HEK293 (cell line): Measurements from ENCODE around the gene KMO.

Experiments
- CTCF ChIA-PET: fragments of 350-600 bp; formaldehyde crosslinking; extraction: SDS; loops from one replicate; lab custom pipeline; 2021; ENCODE audit warnings: antibody characterized with exemption; lab: Yijun Ruan, JAX
- POLR2A ChIA-PET: fragments of 300-600 bp; formaldehyde crosslinking; extraction: SDS; loops from one replicate; lab custom pipeline; 2020; ENCODE audit warnings: antibody characterized with exemption, inconsistent platforms; lab: Yijun Ruan, JAX
- H3K27ac ChIP-seq: fragments of 200-500 bp; sonication (Bioruptor generic); 2 replicates; pipeline ENCODE4 v1.5.1; 2014; ENCODE audit warnings: low read depth, low read length, control low read depth, inconsistent platforms; ENCODE audit errors: extremely low read depth
- H3K36me3 ChIP-seq, 2 experiments: fragments of 200-500 bp in 1 of 2; sonication (Bioruptor generic) in 1 of 2; 1 replicate in 1 of 2; 2 replicates in 1 of 2; pipeline ENCODE4 v1.5.1; 2014 to 2017; ENCODE audit warnings: inconsistent platforms in 2 of 2, low read length in 2 of 2; ENCODE audit not compliant: control insufficient read depth in 2 of 2, insufficient read depth in 1 of 2
- H3K4me1 ChIP-seq: fragments of 200-500 bp; sonication (Bioruptor generic); 2 replicates; pipeline ENCODE4 v1.5.1; 2014; ENCODE audit warnings: mild to moderate bottlenecking, low read length, inconsistent platforms; ENCODE audit not compliant: control insufficient read depth, insufficient read depth
- H3K4me3 ChIP-seq: 2 replicates; pipeline ENCODE4 v1.5.1; 2011; ENCODE audit warnings: low read depth, mild to moderate bottlenecking, control low read depth, low read length, moderate library complexity
- H3K9me3 ChIP-seq: fragments of 200-500 bp; sonication (Bioruptor generic); 2 replicates; pipeline ENCODE4 v1.5.1; 2014; ENCODE audit warnings: low read depth, low read length, inconsistent platforms; ENCODE audit not compliant: control insufficient read depth, insufficient read depth
- HIC1 ChIP-seq: fragments of 450-650 bp; formaldehyde crosslinking; IDR thresholded peaks from 2 replicates; pipeline ENCODE4 v1.5.1; 2016; ENCODE audit warnings: missing biosample characterization, missing genetic modification characterization
- HOXA7 ChIP-seq: sonication (generic); formaldehyde crosslinking; IDR thresholded peaks from 2 replicates; pipeline ENCODE4 v1.8.1; 2022; ENCODE audit warnings: missing genetic modification reagents, borderline replicate concordance
- KLF7 ChIP-seq: fragments of 450-650 bp; formaldehyde crosslinking; IDR thresholded peaks from 2 replicates; pipeline ENCODE4 v1.5.1; 2016; ENCODE audit warnings: missing biosample characterization, missing genetic modification characterization, borderline replicate concordance
- PRDM1 ChIP-seq: fragments of 450-650 bp; formaldehyde crosslinking; IDR thresholded peaks from 2 replicates; pipeline ENCODE4; 2016; ENCODE audit warnings: missing biosample characterization, missing genetic modification characterization
- PRDM10 ChIP-seq: fragments of 450-650 bp; formaldehyde crosslinking; IDR thresholded peaks from 2 replicates; pipeline ENCODE4 v1.5.1; 2016; ENCODE audit warnings: missing biosample characterization, missing genetic modification characterization
- SETDB1 ChIP-seq: IDR thresholded peaks from one replicate; pipeline ENCODE4 v1.6.1; 2017; ENCODE audit warnings: mild to moderate bottlenecking, low read length, moderate library complexity, mixed read lengths; ENCODE audit not compliant: insufficient read length
- TRIM28 ChIP-seq: IDR thresholded peaks from 2 replicates; pipeline ENCODE4 v1.6.1; 2011; ENCODE audit warnings: low read length, control low read depth, borderline replicate concordance
- ZBTB17 ChIP-seq: fragments of 450-650 bp; formaldehyde crosslinking; IDR thresholded peaks from 2 replicates; pipeline ENCODE4 v1.5.1; 2016; ENCODE audit warnings: missing biosample characterization, missing genetic modification characterization
- ZBTB20 ChIP-seq: fragments of 450-650 bp; formaldehyde crosslinking; IDR thresholded peaks from 2 replicates; pipeline ENCODE4 v1.5.1; 2016; ENCODE audit warnings: missing biosample characterization, missing genetic modification characterization
- ZFP3 ChIP-seq: fragments of 450-650 bp; formaldehyde crosslinking; IDR thresholded peaks from 2 replicates; pipeline ENCODE4 v1.5.1; 2016; ENCODE audit warnings: low read depth, missing biosample characterization, missing genetic modification characterization
- ZNF16 ChIP-seq: fragments of 450-650 bp; formaldehyde crosslinking; IDR thresholded peaks from 2 replicates; pipeline ENCODE4 v1.5.1; 2016; ENCODE audit warnings: low read depth, missing biosample characterization, missing genetic modification characterization
- ZNF274 ChIP-seq, 2 experiments: fragments of 200-500 bp in 1 of 2; fragments of 450-650 bp in 1 of 2; sonication (Bioruptor generic) in 1 of 2; formaldehyde crosslinking in 1 of 2; IDR thresholded peaks; 2 replicates each; pipeline versions ENCODE4 v1.5.1 to v1.6.1; 2014 to 2016; ENCODE audit warnings: borderline replicate concordance in 1 of 2, inconsistent platforms in 1 of 2, low read length in 1 of 2, missing biosample characterization in 1 of 2, missing genetic modification characterization in 1 of 2
- ZNF366 ChIP-seq: fragments of 450-650 bp; formaldehyde crosslinking; conservative IDR thresholded peaks from 2 replicates; pipeline ENCODE4 v1.5.1; 2016; ENCODE audit warnings: missing biosample characterization, missing genetic modification characterization
- ZNF561 ChIP-seq: fragments of 450-650 bp; IDR thresholded peaks from 2 replicates; pipeline ENCODE4 v1.5.1; 2018; ENCODE audit warnings: missing biosample characterization, missing genetic modification characterization, borderline replicate concordance
- ZNF600 ChIP-seq: fragments of 450-650 bp; formaldehyde crosslinking; IDR thresholded peaks from 2 replicates; pipeline ENCODE4 v1.5.1; 2016; ENCODE audit warnings: missing biosample characterization, missing genetic modification characterization

KMO gene

GRCh38 chr1:241637046-241637590 lies 104.9 kb downstream of the KMO start:
- Histone ChIP-seq H3K4me3 (no peak overlapping the region), H3K27ac (no peak overlapping the region)

GRCh38 chr1:241637604-241638003 lies 105.4 kb downstream of the KMO start:
- no peaks in the 10 kb centered on the region; the same call in 1 of the 2 replicates for H3K9me3 ChIP-seq
- H3K36me3 ChIP-seq = peaks cover 0 to 19% of the 10 kb centered on the region in 2 experiments; a peak in 1 of 3 replicates
- CTCF ChIA-PET = interaction anchor here (0.6 to 2.1 kb wide), 5 partner anchors 10 to 361 kb away, joined by 3 to 12 read pairs (median 3); no protein-coding TSS in a partner anchor
- TF ChIP-seq ZBTB17 = peak; percentile 54; the same call in 1 of the 2 replicates
- TF ChIP-seq SETDB1 = no peak
- peak; percentile 53 for TF ChIP-seq PRDM10 (tag by site-specific recombination)
- TF ChIP-seq ZNF561 (tag by site-specific recombination) = no peak
- peak; percentile 44; the same call in 1 of the 2 replicates for TF ChIP-seq TRIM28
- peak; percentile 90 for TF ChIP-seq ZNF600 (tag by site-specific recombination)
- POLR2A ChIA-PET = no interaction called here
- peaks cover 10% of the 10 kb centered on the region for H3K4me1 ChIP-seq
- H3K27ac ChIP-seq = no peak overlapping the region
- no peak overlapping the region for H3K4me3 ChIP-seq

More at GRCh38 chr1:241637046-241637590, 104.9 kb downstream of the KMO start:
- CTCF ChIA-PET = interaction anchor here (1.0 to 2.1 kb wide), 3 partner anchors 10 to 361 kb away, joined by 3 to 10 read pairs (median 3); no protein-coding TSS in a partner anchor
- peaks cover 0 to 19% of the 10 kb centered on the region in 2 experiments; a peak in 1 of 3 replicates for H3K36me3 ChIP-seq
- peaks cover 10% of the 10 kb centered on the region for H3K4me1 ChIP-seq
- no peaks in the 10 kb centered on the region for H3K9me3 ChIP-seq
- POLR2A ChIA-PET = no interaction called here
- TF ChIP-seq PRDM1 (tag by site-specific recombination) (no peak), ZBTB20 (tag by site-specific recombination) (peak; percentile 27; the same call in 1 of the 2 replicates), ZNF16 (no peak), HIC1 (tag by site-specific recombination) (no peak), ZNF366 (tag by site-specific recombination) (no peak), ZFP3 (tag by site-specific recombination) (no peak), ZNF274 (IDR thresholded peaks at IDR 0.05; ENCODE audit: low read length) (no peak), ZNF274 (tag by site-specific recombination; IDR thresholded peaks at IDR 0.05; ENCODE audit: borderline replicate concordance) (no peak), HOXA7 (CRISPR knock-in tag) (no peak), KLF7 (tag by site-specific recombination) (no peak)
